ENCODE data around the gene TICRR.

The TICRR gene

GRCh38 chr15:89654847-89655805 is 79.9 kb downstream of the TICRR start, which contains the start of gene KIF7:
KIF7 (minus strand) TSS chr15:89655467; CDS start chr15:89652930, 2,537 bp downstream.
- DNase-seq: no peak

DNA sequence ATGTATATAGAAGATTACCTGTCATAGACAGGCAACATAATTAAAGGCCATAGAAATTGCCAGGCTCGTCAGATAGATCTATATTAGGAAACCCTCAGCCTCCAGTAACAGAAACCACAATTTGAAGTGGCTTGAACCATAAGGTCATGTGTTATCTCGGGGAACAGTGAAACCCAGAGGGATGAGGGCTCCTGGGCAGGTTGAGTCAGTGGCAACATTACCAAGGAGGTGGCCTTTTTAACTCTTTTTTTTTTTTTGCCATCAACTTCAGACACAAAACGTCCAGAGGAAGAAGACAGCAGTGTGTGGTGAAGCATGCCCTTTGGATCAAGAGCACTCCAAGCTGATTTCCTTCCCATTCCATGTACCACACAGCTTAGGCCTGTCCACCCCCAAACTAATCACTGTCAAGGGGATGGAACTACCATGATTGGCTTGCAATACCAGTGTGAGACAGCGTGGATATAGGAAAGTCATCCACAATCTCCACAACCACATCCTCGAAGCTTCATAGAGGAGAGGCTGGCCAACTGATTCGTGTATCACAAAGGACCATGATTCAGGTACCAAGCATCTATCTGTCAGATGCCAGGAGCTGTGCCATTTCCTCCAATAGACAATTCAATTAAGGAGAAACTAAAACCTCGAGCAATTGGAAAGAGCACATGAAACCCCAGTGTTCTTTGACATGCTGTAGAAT is 81.0 kb downstream of the TICRR start:
- no peak for DNase-seq

DNA sequence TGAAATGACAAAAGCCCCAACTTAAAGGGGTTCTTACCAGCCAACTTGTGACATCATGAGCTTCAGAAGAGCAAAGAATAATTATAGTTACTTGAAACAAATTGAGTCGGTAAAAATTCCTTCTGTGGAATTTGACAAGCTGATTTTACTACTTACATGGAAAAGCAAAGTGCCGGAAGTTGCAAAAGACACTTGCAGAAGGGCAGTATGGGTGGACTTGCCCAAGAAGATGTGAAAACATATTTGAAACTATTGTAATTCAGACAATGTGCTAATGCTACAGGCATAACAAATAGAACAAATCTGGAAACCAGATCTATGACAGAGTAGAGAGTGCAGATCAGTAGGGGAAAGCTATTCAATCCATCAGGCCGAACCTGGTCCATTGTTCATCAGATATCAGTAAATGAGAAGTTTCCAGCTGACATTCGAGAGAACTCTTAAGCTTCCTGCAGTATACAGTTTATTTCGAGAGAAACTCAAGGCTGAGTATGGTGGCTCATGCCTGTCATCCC is 82.5 kb downstream of the TICRR start:
- no peak for DNase-seq

DNA sequence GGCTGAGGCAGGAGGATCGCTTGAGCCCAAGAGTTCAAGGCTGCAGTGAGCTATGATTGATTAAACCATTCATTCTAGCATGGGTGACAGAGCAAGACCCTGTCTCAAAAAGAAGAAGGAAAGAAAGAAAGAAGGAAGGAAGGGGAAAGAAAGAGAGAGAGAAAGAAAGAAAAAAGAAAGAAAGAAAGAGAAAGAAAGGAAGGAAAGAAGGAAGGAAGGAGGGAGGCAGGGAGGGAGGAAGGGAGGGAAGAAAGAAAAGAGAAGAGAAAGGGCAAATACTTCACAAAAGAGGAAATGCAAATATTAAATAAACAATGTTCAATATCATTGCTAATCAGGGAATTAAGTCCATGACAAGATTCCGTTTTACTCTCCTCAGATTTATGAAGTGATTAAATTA is 84.0 kb downstream of the TICRR start:
- no peak for DNase-seq

DNA sequence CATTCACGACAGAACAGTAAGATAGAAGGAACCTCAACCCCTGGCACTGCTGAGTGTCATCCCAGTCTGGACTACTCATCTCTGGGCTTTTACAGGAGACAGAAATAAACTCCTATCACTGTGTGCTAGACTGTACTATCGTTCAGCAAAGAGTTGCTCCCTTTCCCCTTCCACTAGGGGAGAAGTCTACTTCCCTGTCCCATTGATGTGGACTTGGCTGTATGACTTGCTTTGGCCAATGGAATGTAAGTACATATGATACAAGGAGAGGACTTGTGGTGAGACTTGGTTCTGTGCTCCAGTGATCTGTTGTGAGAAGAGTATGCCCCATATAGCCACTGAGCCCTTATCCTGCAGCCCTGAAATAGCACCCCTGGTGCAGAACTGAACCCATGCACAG is 85.3 kb downstream of the TICRR start:
- DNase-seq: no peak

GRCh38 chr15:89662893-89663626 is 87.8 kb downstream of the TICRR start:
- DNase-seq: no peak

GRCh38 chr15:89664441-89665350 is 89.4 kb downstream of the TICRR start:
- no peak for DNase-seq

DNA sequence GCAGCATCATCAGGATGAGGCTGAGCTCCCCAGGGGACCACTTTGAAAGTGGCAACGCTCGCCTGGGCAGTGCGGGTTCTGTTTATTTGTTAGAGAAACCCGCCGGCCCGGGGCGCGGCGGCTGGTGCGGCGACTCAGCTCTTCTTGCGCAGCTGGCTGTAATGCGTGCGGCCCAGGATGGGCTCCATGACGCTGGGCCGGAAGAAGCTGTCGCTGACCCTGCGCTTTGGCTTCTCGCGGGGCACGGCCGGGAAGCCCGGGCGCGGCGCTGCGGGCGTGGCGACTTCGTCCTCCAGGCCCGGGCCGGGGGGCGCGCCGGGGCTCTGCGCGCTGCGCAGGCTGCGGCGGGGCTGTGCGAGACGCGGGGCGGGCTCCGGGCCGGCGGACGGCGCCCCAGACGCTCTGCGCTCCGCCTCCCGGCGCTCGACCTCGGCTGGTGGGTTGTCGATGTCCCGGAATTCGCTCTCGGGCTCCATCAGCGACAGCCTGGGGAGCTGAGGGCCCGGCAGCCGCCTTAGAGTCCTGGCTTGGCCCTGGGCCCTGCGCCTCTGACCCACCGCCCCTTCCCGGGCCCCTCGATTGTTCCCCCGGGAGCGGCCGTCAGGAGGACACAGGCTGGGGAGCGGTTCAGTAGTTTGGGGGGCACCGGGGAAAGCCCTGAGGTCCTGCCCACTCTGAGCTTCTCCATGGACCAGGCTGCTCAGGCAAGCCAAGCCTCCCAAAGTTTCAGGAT is 90.3 kb downstream of the TICRR start:
- no peak for DNase-seq

- no peak for DNase-seq
Observed at GRCh38 chr15:89666184-89666857, 91.1 kb downstream of the TICRR start.

GRCh38 chr15:89666858-89667705 is 91.8 kb downstream of the TICRR start:
- no peak for DNase-seq

GRCh38 chr15:89667706-89667960 is 92.4 kb downstream of the TICRR start:
- DNase-seq: no peak

- DNase-seq: no peak
Observed at GRCh38 chr15:89668171-89668570, 92.9 kb downstream of the TICRR start.

GRCh38 chr15:89669309-89669865 is 94.1 kb downstream of the TICRR start:
- DNase-seq: no peak

DNA sequence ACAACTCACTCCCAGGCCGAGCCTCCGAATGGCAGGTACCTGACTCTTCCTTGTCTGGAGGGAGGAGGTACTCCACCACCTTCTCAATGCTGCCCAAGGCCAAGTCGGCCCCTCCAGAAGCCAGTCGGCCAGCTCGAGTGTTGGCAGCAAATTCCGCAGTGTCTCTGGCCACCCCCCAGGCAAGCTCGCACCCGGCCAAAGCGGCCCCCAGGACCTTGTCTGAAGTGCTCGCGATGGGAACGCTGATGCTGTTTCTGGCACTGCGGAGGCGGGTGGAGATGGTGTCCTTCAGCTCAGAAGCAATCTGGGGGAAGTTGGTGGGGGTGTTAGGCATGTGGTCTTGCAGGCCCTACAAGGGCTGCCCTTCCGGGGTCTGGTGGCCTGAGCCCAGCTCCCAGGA is 94.7 kb downstream of the TICRR start:
- no peak for DNase-seq

- DNase-seq: no peak
Observed at GRCh38 chr15:89670971-89671560, 95.8 kb downstream of the TICRR start.

GRCh38 chr15:89671687-89672086 is 96.4 kb downstream of the TICRR start:
- no peak for DNase-seq

- no peak for DNase-seq
Observed at GRCh38 chr15:89672221-89673164, 97.2 kb downstream of the TICRR start.

- DNase-seq: no peak
Observed at GRCh38 chr15:89673165-89673512, 97.9 kb downstream of the TICRR start.
